Glutamatergic neuron (in vitro differentiated cells): ENCODE data around the gene ARHGAP22. TPM values are rescaled to one million over a fixed set of nuclear protein-coding genes. Genes with fewer than 3 reads are reported as not detected.

ENCODE experiments used
- DNase-seq: peaks from one replicate; pipeline ENCODE4 v3.0.0; 2022
- H3K27ac Mint-ChIP-seq: one replicate; pipeline ENCODE4 v1.8.0; 2020; ENCODE audit warnings: mild to moderate bottlenecking, mixed read lengths, inconsistent platforms; ENCODE audit not compliant: unreplicated experiment
- H3K27me3 Mint-ChIP-seq: one replicate; pipeline ENCODE4 v1.8.0; 2020; ENCODE audit warnings: mild to moderate bottlenecking, moderate library complexity, mixed read lengths, inconsistent platforms; ENCODE audit not compliant: unreplicated experiment
- H3K36me3 Mint-ChIP-seq: one replicate; pipeline ENCODE4 v1.8.0; 2020; ENCODE audit warnings: mild to moderate bottlenecking, mixed read lengths, inconsistent platforms; ENCODE audit not compliant: unreplicated experiment
- H3K4me1 Mint-ChIP-seq: one replicate; pipeline ENCODE4 v1.8.0; 2020; ENCODE audit warnings: mild to moderate bottlenecking, low read depth, mixed read lengths, inconsistent platforms; ENCODE audit not compliant: unreplicated experiment
- H3K4me3 Mint-ChIP-seq: one replicate; pipeline ENCODE4 v1.8.0; 2020; ENCODE audit warnings: mild to moderate bottlenecking, mixed read lengths, inconsistent platforms; ENCODE audit not compliant: unreplicated experiment
- H3K9me3 Mint-ChIP-seq: one replicate; pipeline ENCODE4 v1.8.0; 2020; ENCODE audit warnings: mild to moderate bottlenecking, moderate library complexity, mixed read lengths, inconsistent platforms; ENCODE audit not compliant: unreplicated experiment
- CTCF ChIP-seq: fragments of 200-600 bp; sonication (generic); IDR thresholded peaks from one replicate; pipeline ENCODE4 v1.5.0; 2021; ENCODE audit not compliant: partially characterized antibody, unreplicated experiment
- total RNA-seq: library from RNA; stranded (reverse); fragmentation: NEBNext Ultra II Directional; extraction: Animal tissue kit (Norgen Biotek cat#: 25700); gene quantifications from one replicate; pipeline ENCODE4 v1.2.1, GENCODE V29; 2021; ENCODE audit not compliant: unreplicated experiment

ARHGAP22 gene
- total RNA-seq, 1 donor from 2014 or later, result 10.0 TPM

GRCh38 chr10:48503293-48503911 lies 101.5 kb downstream of the ARHGAP22 start:
- Mint-ChIP-seq H3K4me3 (no peak overlapping the region), H3K36me3 (no peaks in the 10 kb centered on the region), H3K27ac (no peak overlapping the region), H3K4me1 (peaks cover 9% of the 10 kb centered on the region), H3K9me3 (no peaks in the 10 kb centered on the region), H3K27me3 (peaks cover 3% of the 10 kb centered on the region)
- no peak for TF ChIP-seq CTCF
- no peak for DNase-seq

- Mint-ChIP-seq H3K4me3 (no peak overlapping the region), H3K9me3 (no peaks in the 10 kb centered on the region)
Measured at GRCh38 chr10:48502791-48503190, 102.1 kb downstream of the ARHGAP22 start.

GRCh38 chr10:48501787-48502771 lies 102.8 kb downstream of the ARHGAP22 start:
- Mint-ChIP-seq H3K27me3 (peaks cover 6% of the 10 kb centered on the region), H3K9me3 (no peaks in the 10 kb centered on the region), H3K4me1 (peaks cover 7% of the 10 kb centered on the region), H3K4me3 (no peak overlapping the region), H3K27ac (no peak overlapping the region), H3K36me3 (no peaks in the 10 kb centered on the region)
- TF ChIP-seq CTCF, result no peak
- DNase-seq, result no peak

More at GRCh38 chr10:48502791-48503190, 102.1 kb downstream of the ARHGAP22 start:
- Mint-ChIP-seq H3K36me3 (no peaks in the 10 kb centered on the region), H3K4me1 (peaks cover 9% of the 10 kb centered on the region), H3K27me3 (peaks cover 3% of the 10 kb centered on the region), H3K27ac (no peak overlapping the region)
- no peak for DNase-seq
- no peak for TF ChIP-seq CTCF

GRCh38 chr10:48501226-48501625 lies 103.6 kb downstream of the ARHGAP22 start:
- Mint-ChIP-seq H3K9me3 (no peaks in the 10 kb centered on the region), H3K4me3 (no peak overlapping the region)
- no peak for TF ChIP-seq CTCF

More at GRCh38 chr10:48501226-48501625, 103.6 kb downstream of the ARHGAP22 start:
- H3K4me1 Mint-ChIP-seq, result peaks cover 7% of the 10 kb centered on the region
- peaks cover 6% of the 10 kb centered on the region for H3K27me3 Mint-ChIP-seq
- H3K27ac Mint-ChIP-seq, result no peak overlapping the region
- no peak for DNase-seq
- no peaks in the 10 kb centered on the region for H3K36me3 Mint-ChIP-seq
